SU-DHL-6 (cell line): ENCODE measurements around the gene ZNF487.

ENCODE experiments used
- EZH2phosphoT487 ChIP-seq: fragments of 200-600 bp; sonication (generic), shearing (Covaris generic); conservative IDR thresholded peaks from 2 replicates; pipeline ENCODE4 v1.6.1; 2018; ENCODE audit warnings: mild to moderate bottlenecking, antibody characterized with exemption, low read length, moderate library complexity, mixed read lengths
- TF ChIP-seq, protein P1 (sequence below): fragments of 200-600 bp; sonication (generic); IDR thresholded peaks from one replicate; pipeline ENCODE4 v1.5.1; 2017; ENCODE audit warnings: antibody characterized with exemption, mild to moderate bottlenecking, low read length, moderate library complexity; ENCODE audit not compliant: insufficient read depth, poor library complexity, severe bottlenecking

DNA sequence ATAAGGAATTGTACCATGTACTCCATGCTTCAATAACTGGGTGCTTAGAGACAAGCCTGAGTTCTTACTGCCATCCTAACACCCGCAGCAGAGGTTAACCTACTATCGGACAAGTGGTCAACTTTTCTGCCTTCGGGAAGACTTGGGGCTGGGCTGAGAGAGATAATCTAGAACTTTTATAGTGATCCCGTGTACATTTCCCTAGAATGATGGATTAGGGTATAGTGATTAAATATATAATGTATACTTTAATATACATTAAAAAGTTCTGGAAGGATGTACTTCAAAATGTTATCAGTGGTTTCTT lies 15.8 kb upstream of the ZNF487 start:
- TF ChIP-seq, protein P1, sequence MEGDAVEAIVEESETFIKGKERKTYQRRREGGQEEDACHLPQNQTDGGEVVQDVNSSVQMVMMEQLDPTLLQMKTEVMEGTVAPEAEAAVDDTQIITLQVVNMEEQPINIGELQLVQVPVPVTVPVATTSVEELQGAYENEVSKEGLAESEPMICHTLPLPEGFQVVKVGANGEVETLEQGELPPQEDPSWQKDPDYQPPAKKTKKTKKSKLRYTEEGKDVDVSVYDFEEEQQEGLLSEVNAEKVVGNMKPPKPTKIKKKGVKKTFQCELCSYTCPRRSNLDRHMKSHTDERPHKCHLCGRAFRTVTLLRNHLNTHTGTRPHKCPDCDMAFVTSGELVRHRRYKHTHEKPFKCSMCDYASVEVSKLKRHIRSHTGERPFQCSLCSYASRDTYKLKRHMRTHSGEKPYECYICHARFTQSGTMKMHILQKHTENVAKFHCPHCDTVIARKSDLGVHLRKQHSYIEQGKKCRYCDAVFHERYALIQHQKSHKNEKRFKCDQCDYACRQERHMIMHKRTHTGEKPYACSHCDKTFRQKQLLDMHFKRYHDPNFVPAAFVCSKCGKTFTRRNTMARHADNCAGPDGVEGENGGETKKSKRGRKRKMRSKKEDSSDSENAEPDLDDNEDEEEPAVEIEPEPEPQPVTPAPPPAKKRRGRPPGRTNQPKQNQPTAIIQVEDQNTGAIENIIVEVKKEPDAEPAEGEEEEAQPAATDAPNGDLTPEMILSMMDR: no peak
- TF ChIP-seq EZH2phosphoT487: no peak
